NCI-H1092 (cell line): ENCODE data around the gene ARHGAP15.

Experiments
- DNase-seq: peaks from one replicate; lab custom pipeline; 2025; lab: John Stamatoyannopoulos, UW

Gene ARHGAP15

GRCh38 chr2:143629340-143629739 is 500.1 kb downstream of the ARHGAP15 start:
- DNase-seq = no peak

DNA sequence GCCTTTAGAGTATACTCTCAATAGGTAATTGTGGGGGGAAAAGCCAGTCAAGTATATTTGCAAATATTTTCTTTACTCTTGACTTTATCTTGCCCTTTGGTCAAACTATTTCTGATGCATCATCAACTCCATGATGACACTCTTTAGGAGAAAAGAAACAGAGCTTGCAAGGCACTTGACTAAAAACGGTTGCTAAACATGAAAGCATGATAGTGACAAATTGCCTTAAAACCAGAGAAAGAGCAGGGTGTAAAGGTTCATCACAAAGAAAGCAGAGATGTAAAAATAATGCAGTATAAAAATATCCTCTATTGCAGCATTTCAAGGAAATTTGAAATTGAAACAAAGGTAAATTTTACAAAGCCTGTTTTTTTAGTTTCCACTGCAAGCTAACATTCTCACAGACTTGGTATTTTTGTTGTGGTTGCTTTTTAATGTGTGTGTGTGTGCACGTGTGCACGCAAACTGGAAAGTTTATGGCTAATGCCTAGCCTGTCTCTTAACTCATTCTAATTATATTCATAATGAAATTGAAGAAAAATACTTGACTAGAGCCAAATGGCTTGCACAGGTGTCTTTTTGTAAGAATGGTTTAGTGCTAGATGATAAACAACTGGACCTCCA is 503.6 kb downstream of the ARHGAP15 start:
- peak; percentile 69 for DNase-seq

DNA sequence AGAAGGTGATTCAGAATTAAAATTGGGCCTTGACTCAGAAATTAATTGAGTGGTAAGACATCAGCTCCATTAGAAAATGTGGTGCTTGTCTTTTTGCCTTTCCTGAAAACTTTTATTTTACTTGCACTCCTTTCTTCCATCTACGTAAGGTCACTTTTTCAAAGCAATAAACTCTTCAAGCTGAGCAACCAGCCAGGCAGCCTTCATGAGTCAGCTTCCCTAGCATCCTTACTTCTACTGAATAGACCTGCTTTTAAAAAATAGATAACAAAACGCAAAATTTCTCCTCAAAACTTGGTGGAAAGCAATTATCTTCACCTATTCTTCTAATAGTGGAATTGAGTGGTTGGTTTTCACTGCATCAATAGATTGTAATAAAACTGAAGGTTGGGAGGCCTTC is 504.2 kb downstream of the ARHGAP15 start:
- DNase-seq = no peak

GRCh38 chr2:143635302-143635701 is 506.1 kb downstream of the ARHGAP15 start:
- DNase-seq = no peak

DNA sequence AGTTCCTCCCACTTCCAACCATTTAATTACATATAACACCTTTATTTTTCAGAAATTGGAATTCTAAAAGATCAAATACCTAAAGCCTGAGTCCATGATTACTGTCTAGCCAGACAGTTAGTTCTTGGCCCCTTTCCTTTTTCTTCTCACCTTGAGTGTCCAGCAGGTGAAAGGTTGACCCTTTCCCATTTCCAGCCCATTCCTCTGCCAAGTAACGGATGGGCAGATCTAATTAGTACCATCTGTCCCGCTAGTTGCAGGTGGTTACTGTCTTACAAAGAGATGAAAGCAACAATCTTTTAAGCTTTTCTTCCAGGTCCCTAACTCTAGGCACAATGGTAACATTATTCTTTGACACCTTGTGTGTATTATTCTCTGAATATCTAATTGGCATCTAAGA is 506.7 kb downstream of the ARHGAP15 start:
- no peak for DNase-seq

GRCh38 chr2:143640826-143641225 is 511.6 kb downstream of the ARHGAP15 start:
- no peak for DNase-seq

DNA sequence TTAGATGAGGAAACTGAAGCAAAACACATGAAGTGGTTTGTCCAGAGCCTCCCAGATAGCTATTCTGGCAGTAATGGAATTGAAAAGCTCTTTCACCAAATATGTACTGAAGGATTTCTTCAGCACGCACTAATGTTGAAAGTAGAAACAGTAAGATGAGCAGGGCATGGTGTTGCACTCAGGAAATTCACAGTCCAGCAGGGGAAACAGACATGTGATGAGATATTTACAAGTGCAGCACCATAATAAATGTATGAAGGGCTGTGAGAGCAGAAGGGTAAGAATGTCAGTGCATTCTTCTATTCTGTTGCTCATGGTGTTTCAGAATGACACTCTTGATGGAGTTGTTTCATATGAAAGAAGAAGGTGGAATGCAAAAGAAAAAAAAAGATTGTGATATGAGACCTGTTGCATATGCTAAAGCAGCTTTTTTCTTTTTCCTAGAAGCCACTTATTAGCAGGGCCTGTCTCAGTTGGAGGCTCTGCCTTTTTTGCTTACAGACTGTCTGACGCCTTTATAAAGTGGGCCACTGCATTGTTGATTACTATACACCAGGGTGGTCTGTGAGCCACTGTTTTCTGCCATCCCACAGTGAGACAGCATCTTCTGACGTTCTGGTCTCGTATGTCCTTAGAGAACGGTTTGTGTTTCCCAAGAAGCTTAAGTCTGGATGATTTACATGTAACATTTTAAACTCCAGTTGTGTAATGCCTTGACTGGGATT is 516.9 kb downstream of the ARHGAP15 start:
- no peak for DNase-seq

- DNase-seq = no peak
These were observed 520.1 kb downstream of the ARHGAP15 start for GRCh38 chr2:143649226-143649740.

- DNase-seq = no peak
These were observed 523.5 kb downstream of the ARHGAP15 start for GRCh38 chr2:143652692-143653091.

DNA sequence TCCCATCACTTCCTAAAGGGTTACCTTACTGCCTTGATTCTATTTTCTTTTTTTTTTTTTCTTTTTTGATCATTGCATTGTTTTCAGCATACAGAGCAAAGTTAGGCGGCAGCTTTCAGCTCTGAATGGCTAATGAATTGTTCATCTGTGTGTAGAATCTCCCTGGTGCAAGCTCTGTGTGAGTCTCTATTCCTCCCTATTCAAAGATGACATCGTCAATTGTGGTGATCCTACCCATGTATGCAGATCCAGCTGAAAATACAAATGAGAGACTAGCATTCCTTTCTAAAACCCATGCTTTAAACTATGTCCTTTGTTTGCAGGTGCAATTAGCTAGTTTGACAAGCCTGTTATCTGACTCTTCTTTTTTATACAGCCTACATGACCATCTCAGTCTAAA is 539.0 kb downstream of the ARHGAP15 start:
- DNase-seq = no peak

- DNase-seq = no peak
These were observed 544.8 kb downstream of the ARHGAP15 start for GRCh38 chr2:143674051-143674450.

GRCh38 chr2:143675021-143675420 is 545.8 kb downstream of the ARHGAP15 start:
- DNase-seq = no peak

DNA sequence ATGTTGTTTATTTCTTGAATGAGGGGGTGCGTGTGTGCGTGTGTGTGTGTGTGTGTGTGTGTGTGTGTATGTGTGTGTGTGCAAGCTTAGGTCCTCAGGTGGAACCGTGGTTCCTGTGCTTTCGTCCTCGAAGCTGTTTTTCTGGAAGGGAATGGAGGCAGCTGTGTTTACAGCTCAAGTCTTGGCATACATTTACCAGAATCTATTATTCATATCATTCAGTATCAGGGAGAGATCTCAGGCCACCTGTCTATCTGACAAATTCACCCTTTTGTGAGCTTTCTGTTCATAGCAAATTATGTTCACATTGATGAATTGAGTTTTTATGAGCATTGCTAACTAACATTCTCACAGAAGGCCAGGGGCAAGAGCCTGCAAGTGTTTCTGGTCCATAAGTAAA is 550.4 kb downstream of the ARHGAP15 start:
- peak; percentile 38 for DNase-seq

GRCh38 chr2:143680885-143681405 is 551.7 kb downstream of the ARHGAP15 start:
- DNase-seq = no peak

DNA sequence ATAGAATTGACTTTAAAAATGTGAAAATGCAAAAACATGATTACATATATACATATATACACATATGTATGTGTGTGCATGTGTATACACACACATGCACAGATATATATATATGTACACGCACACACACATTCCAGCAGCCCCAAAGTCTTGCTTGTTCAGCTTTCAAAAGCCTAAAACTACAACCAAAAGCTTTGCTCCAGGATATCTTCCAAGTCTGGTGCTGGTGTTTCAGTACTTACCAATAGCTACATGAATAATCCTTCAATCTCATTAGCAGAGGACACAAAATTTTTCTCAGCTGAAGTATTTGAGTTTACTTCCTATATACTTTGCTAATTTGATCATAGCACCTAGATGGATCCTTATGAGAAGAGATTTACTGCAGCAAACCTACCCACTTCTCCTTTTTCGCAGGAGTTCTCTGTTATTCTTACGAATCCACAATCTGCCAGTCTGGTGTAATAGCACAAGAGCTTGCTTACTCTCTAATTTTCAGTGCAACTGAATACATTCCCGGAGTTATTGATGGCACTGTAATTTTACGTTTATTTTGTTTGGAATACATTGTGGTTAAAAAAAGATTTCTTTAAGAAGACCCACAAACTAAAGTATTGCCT is 553.3 kb downstream of the ARHGAP15 start:
- no peak for DNase-seq

GRCh38 chr2:143683977-143684376 is 554.8 kb downstream of the ARHGAP15 start:
- DNase-seq = no peak

DNA sequence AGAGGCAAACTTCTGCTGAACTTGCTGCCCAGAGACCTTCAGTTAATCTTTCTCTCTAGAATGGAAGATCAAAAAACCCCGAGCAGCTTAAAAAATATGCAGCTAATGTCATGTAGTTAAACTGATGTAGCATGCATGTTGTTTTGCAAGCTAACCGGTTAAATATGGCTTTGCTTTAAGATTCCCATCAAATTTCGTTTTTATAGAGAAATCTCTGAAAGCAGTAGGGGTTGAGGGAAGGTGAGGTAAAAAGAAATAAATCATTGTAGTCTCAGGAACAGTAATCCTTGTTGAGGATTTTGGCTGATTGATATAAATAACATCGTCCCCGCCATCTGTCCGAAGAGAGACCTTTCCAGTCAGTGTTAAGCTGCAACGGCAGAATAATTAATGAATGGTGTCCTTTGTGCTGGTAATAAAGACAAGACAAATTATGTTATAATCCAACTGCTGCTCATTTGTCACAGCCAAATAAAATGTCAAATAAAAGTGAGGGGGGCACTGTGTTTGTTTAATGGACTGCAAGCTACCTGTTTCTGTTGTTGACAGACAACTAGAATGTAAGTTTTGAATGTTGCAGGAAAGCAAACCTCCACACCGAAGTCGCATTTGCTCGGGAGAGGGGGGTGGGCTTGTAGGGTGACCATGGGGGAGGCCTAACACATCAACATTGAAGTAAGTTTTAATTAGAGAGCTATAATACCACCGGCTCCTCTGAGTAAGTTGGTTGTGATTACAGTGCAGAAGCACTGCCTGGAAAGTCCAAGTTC is 555.5 kb downstream of the ARHGAP15 start:
- DNase-seq = no peak

DNA sequence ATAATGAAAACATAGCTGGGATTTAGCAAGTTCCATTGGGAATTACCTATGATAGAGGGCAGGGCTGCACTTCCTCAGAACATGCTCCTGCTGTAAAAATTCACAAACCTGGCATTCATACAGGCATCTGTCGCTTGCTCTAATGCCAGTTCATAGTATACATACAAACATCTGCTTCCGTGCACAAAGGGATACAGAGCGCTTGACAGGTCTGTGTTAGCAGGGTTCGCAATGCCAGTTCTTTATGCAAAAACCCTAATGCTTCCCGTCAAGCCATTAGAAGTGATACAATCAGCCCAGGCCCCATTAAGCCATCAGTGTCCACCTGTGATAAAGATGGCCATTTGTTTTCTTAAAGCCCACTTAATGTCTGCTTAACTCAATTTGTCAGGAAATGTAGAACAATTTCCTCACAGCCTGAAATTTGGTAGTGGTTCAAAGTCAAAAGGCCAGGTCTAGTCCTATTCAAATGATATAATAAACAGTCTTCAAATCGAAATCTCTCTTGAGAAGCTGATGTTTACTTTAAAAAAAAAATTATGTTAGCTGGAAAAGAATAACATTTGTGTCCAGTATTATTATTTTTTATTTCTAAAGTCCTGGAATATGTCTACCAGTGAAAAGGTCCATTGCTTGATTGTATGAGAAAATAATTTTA is 556.3 kb downstream of the ARHGAP15 start:
- DNase-seq = peak; percentile 57

DNA sequence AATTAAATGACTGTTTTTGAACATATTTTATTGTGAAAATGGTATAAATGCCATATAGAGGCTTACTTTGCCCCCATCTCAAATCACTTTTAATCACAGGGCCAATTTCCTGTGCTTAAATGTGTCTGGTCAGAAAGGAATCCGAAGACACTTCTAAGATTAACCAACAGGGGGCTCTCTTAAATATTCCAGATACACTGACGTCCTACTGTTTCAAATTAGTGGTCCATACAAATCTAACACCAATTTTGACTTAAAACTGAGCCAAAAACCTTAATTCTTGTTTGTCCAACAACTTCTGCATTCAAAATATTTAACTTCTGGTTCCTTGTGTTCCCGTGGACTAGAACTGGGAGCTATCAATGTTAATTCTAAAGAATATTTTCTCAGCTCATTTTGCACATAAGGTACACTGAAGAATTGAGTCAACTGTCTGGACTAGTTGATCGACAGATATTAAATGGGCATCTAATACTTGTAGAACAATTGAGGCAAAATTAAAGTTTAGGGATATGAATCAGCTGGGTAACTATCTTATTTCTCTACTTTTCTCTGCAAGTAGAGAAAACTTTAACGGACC is 557.5 kb downstream of the ARHGAP15 start:
- no peak for DNase-seq

DNA sequence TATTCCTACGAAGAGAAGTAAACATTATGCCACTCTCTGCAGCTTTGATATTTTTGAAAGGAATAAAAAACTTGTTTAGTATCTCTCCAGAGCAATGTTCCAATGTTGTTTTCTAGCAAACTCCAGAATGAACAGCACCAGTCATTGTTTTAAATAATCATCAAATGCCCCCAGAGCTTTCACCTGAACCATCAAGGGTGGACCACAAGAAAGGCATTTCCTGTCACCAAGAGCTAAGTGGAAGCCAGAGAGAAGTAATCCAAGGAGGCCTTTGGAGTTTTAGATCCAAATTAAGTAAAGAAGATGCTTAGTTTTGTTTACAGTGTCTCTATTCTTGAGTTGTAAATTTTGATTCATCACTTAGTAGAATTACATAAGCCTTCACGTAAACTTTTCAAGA is 559.0 kb downstream of the ARHGAP15 start:
- DNase-seq = no peak

DNA sequence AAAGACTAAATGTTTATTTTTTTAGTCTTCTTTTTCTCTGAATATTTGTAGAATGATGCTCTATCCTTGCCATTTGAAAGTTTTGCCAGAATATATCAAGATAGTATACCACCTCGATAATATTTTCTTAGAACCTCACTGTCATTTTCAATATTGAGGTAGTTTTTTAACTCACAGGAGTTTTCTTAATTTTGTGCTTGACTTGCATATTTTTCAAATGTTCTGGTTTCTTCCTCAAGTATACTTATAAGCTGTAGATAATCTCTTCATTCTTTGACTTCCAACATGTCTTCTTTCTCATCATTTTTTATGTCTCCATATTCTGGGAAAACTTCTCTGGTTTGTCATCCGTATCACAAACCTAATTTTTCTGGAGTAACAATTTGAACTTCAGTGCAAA is 559.6 kb downstream of the ARHGAP15 start:
- no peak for DNase-seq
